ENCODE results near the gene RNF123. TPM values are rescaled to one million over a fixed set of nuclear protein-coding genes. Genes with fewer than 3 reads are reported as not detected.

RNF123 gene
- total RNA-seq, 1 experiment from 2014 or later: 40.6 TPM

DNA sequence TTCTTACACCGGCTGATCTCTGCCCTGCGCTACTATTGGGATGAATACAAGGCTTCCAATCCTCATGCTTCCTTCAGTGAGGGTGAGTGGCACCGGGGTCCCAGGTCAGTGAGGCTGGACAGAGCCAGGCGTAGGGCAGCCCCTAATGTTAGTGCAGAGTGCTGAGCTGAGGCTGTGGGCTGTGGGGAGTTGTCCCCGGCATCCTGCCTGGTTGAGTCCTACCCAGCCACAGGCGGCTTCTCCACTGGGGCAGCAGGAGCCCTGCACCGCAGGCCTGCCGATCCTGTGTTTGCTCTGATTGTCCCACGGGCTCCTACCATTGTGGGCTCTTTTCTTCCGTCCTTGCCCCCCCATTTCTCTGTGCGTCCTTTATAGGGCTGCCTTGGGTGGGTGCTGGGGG is 13.3 kb downstream of the RNF123 start:
- H3K23me2 ChIP-seq (ENCODE audit: insufficient read length, low read depth, low read length, poor library complexity, severe bottlenecking): no peaks in the 10 kb centered on the region
- no peak overlapping the region for H2BK15ac ChIP-seq (ENCODE audit: low read depth, low read length)
- Mint-ChIP-seq H3K9me3 (no peaks in the 10 kb centered on the region), H3K27ac (peak overlapping the region in 1 of 3 experiments; percentile 73; a peak in 1 of 7 replicates), H3K4me1 (peaks cover 11 to 21% of the 10 kb centered on the region in 2 experiments), H3K36me3 (ENCODE audit: insufficient read depth in 1 of 3, low read depth in 3 of 3) (peaks cover 6 to 20% (median 14%) of the 10 kb centered on the region in 3 experiments), H3K27me3 (ENCODE audit: low read depth) (no peaks in the 10 kb centered on the region), H3K4me3 (no peak overlapping the region)
- no peak overlapping the region for H3K4me2 ChIP-seq (ENCODE audit: insufficient read depth, insufficient read length, low read length)
- no CpG with 5 or more reads among the region's 11 CpGs for WGBS (ENCODE audit: extremely low coverage, insufficient read length, low lambda C conversion rate)
- no peak overlapping the region for H4K91ac ChIP-seq (ENCODE audit: insufficient read length, low read depth, low read length)
- no peak overlapping the region for H3K14ac ChIP-seq (ENCODE audit: insufficient read depth, low read length)
- H3K27ac ChIP-seq (ENCODE audit: insufficient read length, low read depth, low read length): no peak overlapping the region
- no peaks in the 10 kb centered on the region for H3K79me2 ChIP-seq (ENCODE audit: insufficient read depth, low read length)
- H3K56ac ChIP-seq (ENCODE audit: insufficient read length, low read depth, low read length): no peak overlapping the region
- no peak overlapping the region for H2AK5ac ChIP-seq (ENCODE audit: insufficient read length, low read length)
- H4K8ac ChIP-seq (replicated peaks; ENCODE audit: insufficient read length, low read depth, low read length): no peak overlapping the region
- no peak for DNase-seq
- TF ChIP-seq, protein P1, sequence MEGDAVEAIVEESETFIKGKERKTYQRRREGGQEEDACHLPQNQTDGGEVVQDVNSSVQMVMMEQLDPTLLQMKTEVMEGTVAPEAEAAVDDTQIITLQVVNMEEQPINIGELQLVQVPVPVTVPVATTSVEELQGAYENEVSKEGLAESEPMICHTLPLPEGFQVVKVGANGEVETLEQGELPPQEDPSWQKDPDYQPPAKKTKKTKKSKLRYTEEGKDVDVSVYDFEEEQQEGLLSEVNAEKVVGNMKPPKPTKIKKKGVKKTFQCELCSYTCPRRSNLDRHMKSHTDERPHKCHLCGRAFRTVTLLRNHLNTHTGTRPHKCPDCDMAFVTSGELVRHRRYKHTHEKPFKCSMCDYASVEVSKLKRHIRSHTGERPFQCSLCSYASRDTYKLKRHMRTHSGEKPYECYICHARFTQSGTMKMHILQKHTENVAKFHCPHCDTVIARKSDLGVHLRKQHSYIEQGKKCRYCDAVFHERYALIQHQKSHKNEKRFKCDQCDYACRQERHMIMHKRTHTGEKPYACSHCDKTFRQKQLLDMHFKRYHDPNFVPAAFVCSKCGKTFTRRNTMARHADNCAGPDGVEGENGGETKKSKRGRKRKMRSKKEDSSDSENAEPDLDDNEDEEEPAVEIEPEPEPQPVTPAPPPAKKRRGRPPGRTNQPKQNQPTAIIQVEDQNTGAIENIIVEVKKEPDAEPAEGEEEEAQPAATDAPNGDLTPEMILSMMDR (conservative IDR thresholded peaks at IDR 0.05): no peak
- no peaks in the 10 kb centered on the region for H3K4me1 ChIP-seq (ENCODE audit: insufficient read depth, low read length)
- no peak overlapping the region for H3T11ph ChIP-seq (ENCODE audit: low read length)
- H3K9me3 ChIP-seq (ENCODE audit: control insufficient read depth, low read depth, low read length): no peaks in the 10 kb centered on the region
- no peak overlapping the region for H3K9ac ChIP-seq (ENCODE audit: extremely low read depth, insufficient read length, low read length)
- no peaks in the 10 kb centered on the region for H3K27me3 ChIP-seq (ENCODE audit: insufficient read depth, low read length)
- no peaks in the 10 kb centered on the region for H4K20me1 ChIP-seq (ENCODE audit: control insufficient read depth, insufficient read depth, insufficient read length)
- H3K4ac ChIP-seq (ENCODE audit: low read depth, low read length): no peak overlapping the region
- no peak overlapping the region for H4K5ac ChIP-seq (ENCODE audit: insufficient read length, low read depth, low read length)
- no peak overlapping the region for H2BK120ac ChIP-seq (ENCODE audit: low read depth, low read length, poor library complexity, severe bottlenecking)
- H2AFZ ChIP-seq (ENCODE audit: low read length): no peak overlapping the region
- H2BK12ac ChIP-seq (ENCODE audit: insufficient read length, low read depth, low read length): no peak overlapping the region
- no peak overlapping the region for H3K23ac ChIP-seq (ENCODE audit: insufficient read length, low read depth, low read length)
- no peaks in the 10 kb centered on the region for H3K79me1 ChIP-seq (ENCODE audit: insufficient read depth, low read depth, low read length, poor library complexity, severe bottlenecking)
- no peak overlapping the region for H2BK20ac ChIP-seq (ENCODE audit: low read depth, low read length, poor library complexity, severe bottlenecking)
- no peak overlapping the region for H2BK5ac ChIP-seq (ENCODE audit: insufficient read length, low read length)
- no peak overlapping the region for H3K18ac ChIP-seq (ENCODE audit: insufficient read length, low read depth, low read length)

Data from H9 (cell line).